HS-27A (cell line): ENCODE results near the gene MAGEF1.
"Not testable (repeated sequence)": the region's sequence is repeated elsewhere in the genome, so short reads cannot be mapped to it uniquely, and the experiment has no call there.

Experiments
- DNase-seq: peaks from one replicate; pipeline ENCODE4 v3.0.0-alpha.2; 2012; ENCODE audit warnings: low read depth, missing footprints

The MAGEF1 gene

DNA sequence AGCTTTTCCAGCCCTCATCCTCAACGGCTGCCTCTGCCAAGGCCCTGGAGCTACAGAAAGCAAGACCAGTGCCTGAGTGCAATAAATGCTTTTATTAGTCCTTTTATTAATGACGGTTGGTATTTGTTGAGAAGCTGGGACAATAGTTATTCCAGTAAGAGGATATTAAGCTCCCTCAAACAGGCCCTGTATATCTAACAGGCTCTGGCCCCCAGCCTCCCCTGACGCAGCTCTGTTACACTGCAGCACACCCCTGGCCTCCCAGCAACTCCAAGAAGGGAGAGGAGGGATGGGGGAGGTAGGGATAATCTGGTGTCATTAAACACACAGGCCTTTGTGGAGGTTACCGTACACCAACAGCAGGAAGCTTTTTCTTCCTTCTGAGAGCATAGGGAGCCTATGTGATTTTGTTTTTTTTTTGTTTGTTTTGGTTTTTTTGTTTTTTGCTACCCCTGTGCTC is 30.8 kb upstream of the MAGEF1 start:
- DNase-seq = no peak

GRCh38 chr3:184741798-184742675 is 30.2 kb upstream of the MAGEF1 start:
- DNase-seq = no peak

- DNase-seq = no peak
Measured at GRCh38 chr3:184741259-184741556, 29.3 kb upstream of the MAGEF1 start.

DNA sequence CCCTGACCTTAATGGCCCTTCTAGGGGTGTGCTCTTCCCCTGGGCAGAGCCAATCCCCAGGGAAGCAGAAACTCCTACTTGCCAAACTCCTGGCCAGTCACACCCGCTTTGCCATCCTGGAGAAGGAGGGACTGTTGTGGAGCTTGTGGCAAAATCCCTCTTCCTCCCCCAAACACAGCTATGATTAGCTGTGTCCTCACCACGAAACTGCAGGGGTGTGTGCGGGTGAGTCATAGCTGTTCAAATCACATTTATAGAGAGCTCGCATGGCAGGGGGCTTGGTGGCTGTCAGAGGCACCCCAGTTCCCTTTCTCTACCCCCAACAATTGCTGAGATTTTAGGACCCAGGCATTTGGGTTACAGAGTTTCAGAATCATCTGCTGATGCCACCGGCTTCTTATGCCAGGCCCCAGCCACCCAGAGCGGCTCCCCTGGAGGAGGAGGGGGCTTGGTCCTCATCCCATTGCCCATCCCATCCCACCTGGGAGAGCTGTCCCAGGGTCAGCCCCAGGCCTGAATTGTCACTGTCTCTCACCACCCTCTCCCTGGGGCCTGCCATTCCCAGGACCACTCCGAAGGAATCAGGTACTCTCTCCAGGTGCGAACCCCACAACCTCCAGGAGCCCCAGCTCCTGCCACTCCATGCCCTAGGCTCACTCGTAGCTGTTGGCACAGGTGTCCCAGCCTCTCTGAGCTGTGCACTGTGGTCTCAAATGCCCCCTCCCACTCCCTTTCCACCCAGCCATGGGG is 28.8 kb upstream of the MAGEF1 start:
- DNase-seq = peak; percentile 14

DNA sequence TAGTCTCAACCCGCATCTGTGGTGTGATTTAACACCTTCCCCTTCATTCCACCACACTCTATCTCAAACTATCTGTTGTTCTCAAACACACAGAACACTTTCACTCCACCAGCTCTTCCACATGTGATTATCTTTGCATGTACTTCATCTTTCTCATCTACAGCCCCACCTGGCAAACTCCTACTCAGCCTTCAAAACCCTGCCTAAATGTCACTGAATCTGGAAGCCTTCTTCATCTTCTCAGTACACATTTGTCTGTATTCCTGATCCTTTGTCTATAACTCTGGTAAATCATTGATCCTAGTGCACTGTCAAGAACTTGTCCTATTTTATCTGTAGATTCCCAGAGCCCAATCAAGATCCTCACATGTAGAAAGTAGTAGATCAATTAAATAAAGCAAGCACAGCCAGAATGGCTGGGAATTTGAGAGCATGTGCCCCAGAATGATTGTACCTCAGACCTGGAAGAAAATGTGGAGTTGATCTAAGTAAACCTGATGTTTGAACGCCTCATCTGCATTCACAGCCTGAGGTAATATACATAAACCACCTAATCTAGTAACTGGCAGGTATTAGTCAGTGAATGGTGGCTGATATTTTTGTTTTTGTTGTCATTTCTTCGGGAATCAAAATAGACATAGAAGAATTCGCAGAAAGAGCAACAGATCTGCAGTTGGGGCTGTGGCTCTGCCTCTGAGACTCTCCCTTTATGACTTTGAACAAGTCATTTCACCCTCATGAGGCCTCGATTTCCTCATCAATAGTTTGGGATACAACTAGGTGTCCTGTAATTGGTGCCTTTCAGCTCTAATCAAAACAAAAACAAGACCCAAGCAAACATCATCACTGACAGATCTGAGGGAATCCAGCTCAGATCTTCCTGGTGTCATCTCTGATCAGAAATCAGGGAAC is 28.0 kb upstream of the MAGEF1 start:
- no peak for DNase-seq

DNA sequence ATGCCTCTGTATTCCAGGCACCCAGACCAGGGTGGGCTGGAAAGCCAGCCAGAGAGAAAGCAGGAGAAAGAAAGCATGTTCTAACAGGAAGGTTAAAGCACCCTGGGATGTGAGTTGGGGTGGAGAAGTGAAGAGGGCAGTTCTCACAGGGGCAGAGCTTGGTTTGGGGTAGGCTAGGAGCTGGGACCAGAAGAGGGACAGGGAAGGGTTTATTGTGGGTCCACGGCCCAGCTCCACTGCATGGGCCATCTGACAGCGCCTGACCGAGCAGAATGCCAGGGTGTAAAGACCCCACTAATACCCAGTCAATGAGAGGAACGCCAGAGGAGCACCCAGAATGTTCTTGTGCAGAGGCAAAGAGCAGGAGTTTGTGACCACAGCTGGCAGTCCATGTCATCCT is 27.1 kb upstream of the MAGEF1 start:
- no peak for DNase-seq

DNA sequence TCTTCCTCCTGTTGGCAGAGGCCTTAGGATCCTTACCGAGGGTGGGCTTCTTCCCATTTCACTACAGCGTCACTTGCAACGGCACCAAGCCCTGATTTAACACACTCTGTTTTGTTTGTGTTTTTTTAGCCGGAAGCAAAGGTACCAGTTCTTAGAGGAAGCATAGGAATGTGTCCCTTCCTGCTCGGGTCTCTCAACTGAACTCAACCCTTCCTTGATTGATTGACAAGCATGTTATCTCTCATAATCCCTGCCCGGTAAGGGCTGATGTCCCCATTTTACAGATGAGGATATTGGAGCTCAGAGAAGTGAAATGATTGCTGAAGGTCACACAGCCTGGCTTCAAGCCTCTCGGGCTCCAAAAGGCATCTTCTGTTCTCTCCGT is 26.6 kb upstream of the MAGEF1 start:
- DNase-seq = no peak

GRCh38 chr3:184737641-184738505 is 26.0 kb upstream of the MAGEF1 start:
- DNase-seq = no peak

- no peak for DNase-seq
Measured at GRCh38 chr3:184737063-184737462, 25.2 kb upstream of the MAGEF1 start.

GRCh38 chr3:184734903-184735701 is 23.2 kb upstream of the MAGEF1 start:
- DNase-seq = no peak

DNA sequence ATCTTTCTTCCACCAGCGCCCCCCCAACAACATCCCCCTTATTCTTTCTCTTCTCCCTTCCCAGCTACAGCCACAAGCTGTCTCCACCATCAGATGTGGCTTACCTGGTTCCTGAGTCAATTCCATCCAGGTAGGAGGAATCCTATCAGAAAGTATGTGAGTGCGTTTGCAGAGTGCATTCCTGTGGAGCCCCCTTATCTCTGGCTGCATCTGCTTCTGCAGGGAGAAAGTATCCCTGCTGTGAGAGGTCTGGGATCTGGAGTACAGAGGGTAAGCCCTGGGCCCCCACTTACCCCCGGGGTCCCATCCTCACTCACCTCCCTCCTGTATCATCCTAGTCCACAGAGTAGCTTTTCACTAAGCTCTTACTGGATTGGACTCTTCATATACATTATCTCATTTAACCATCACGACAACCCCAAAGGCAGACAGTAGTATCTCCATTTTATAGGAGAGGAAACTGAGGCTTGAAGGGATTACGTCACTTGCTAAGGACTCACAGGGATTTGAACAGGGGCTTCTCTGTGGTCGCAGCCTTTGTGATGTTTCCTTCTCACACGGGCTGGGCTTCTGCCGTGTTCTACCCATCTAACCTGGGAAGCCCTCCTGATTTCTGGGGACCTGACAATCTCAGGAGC is 22.2 kb upstream of the MAGEF1 start:
- no peak for DNase-seq

- no peak for DNase-seq
Measured at GRCh38 chr3:184733181-184733580, 21.3 kb upstream of the MAGEF1 start.

- DNase-seq = no peak
Measured at GRCh38 chr3:184731786-184732537, 20.1 kb upstream of the MAGEF1 start.

GRCh38 chr3:184730924-184731323 is 19.1 kb upstream of the MAGEF1 start:
- no peak for DNase-seq

- DNase-seq = not testable (repeated sequence)
Measured at GRCh38 chr3:184729154-184729553, 17.3 kb upstream of the MAGEF1 start.

GRCh38 chr3:184728010-184728527 is 16.2 kb upstream of the MAGEF1 start:
- DNase-seq = no peak

DNA sequence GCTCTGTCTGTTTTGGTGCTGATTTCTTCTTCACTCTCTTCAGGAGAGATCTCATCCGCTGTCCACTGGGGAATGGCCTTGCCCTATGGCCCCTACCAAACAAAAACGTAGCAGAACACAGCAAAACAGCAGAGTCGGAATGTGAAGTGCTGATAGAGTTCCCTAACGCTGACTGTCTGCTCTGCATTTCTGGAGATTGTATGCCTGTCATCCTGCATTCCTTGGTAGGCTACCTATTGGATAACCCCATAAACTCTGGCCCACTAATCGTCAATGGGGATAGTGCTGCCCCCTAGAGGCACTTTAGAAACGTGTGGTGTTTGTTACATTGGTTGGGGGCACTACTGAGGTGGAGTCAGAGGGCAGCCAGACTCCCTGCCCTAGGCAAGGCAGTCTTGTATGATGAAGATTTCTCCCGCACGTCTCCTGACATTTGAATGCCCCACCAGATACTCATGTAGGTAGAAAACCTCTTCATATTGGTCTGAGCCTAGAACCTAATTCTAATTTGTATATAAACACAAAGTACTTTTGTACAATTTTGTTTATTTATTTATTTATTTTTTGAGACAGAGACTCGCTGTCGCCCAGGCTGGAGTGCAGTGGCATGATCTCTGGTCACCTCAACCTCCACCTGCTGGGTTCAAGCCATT is 15.6 kb upstream of the MAGEF1 start:
- peak; percentile 34 for DNase-seq

DNA sequence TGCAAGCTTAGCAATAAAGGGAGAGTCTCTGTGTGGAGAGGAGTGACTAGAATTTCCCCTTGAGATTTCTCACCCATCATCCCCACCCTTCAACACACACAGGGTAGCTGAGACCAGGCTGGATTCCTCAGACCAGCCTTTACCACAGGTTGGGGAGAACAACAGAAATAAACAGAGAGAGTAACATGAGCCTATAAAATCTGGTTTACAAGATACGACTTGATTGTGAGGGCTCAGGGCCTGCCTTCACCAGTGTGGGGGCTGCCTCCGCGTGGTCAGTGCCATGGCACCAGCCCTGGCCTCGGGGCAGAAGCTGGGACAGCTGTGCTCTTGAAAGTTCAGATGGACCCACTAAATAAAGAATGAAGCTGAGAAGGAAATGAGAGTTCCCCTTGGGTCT is 14.6 kb upstream of the MAGEF1 start:
- DNase-seq = no peak
